Duodenal mucosa (tissue), 2 donors: ENCODE measurements around the gene EQTN.

ENCODE experiments used
- H3K27ac ChIP-seq: one replicate; pipeline ENCODE4 v1.7.0; 2013; ENCODE audit warnings: low read depth, low read length
- H3K27me3 ChIP-seq, 2 donors: one replicate each; pipeline ENCODE4 v1.7.0; 2013; ENCODE audit warnings: low read length in 2 of 2, control low read depth in 1 of 2; ENCODE audit not compliant: insufficient read depth in 2 of 2, control insufficient read depth in 1 of 2
- H3K36me3 ChIP-seq, 2 donors: one replicate each; pipeline ENCODE4 v1.7.0; 2013; ENCODE audit warnings: low read length in 2 of 2, control low read depth in 1 of 2; ENCODE audit not compliant: insufficient read depth in 2 of 2, control insufficient read depth in 1 of 2
- H3K4me1 ChIP-seq, 2 donors: one replicate each; pipeline ENCODE4 v1.7.0; 2013; ENCODE audit warnings: low read length in 2 of 2, control low read depth in 1 of 2; ENCODE audit not compliant: insufficient read depth in 2 of 2, control insufficient read depth in 1 of 2
- H3K4me3 ChIP-seq, 2 donors: one replicate each; pipeline ENCODE4 v1.7.0; 2013; ENCODE audit warnings: low read length in 2 of 2, low read depth in 1 of 2
- H3K9ac ChIP-seq, 2 donors: one replicate each; pipeline ENCODE4 v1.7.0; 2013; ENCODE audit warnings: low read length in 2 of 2, low read depth in 1 of 2
- H3K9me3 ChIP-seq, 2 donors: one replicate each; pipeline ENCODE4 v1.7.0; 2013; ENCODE audit warnings: low read length in 2 of 2, control low read depth in 1 of 2; ENCODE audit not compliant: control insufficient read depth in 1 of 2

EQTN gene

DNA sequence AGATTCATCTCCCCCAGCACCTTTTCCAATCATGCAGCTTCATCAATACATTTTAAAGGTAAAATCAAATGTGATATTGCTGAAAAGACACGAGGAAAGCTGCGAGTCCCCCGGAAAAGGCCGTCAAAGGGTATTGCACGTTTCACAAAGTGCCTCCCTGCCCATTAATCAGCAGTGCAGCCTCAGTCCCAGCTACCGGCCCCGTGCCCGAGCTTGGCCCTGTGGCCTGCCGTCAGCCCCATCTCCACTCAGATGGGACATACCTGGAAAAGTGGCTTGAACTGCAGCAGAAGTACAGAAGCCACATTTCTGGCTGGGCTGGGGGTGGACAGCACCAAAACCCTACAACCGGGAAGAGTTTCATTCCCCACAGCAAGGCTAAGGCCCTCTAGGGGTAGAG lies 39.9 kb upstream of the EQTN start:
- Histone ChIP-seq H3K9me3 (no peaks in the 10 kb centered on the region), H3K4me1 (peaks cover 40 to 45% of the 10 kb centered on the region in 2 donors), H3K9ac (no peak overlapping the region), H3K27me3 (no peaks in the 10 kb centered on the region), H3K36me3 (peaks cover 0 to 12% of the 10 kb centered on the region in 2 donors), H3K27ac (no peak overlapping the region), H3K4me3 (no peak overlapping the region)

- H3K4me1 ChIP-seq: peaks cover 36 to 41% of the 10 kb centered on the region in 2 donors
These were observed 39.2 kb upstream of the EQTN start for GRCh38 chr9:27336126-27336525.

DNA sequence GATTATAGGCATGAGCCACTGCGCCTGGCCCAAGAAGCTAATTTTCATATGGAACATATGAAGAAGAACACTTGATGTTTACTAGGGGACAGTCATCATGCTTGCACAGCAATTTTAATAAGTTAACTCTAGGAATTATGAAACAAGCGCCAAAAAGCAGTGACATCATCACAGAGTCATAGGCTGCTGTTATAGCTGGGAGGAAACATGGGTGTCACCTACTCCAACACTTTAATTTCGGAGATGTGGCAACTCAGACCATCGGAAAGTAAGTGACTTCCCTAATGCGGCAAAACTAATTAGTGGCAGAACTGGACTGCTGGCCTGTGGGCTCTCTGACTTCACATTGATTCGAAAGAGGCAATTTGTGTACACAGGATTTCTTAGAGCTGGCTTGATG lies 38.1 kb upstream of the EQTN start:
- Histone ChIP-seq H3K9me3 (no peaks in the 10 kb centered on the region), H3K36me3 (peaks cover 0 to 16% of the 10 kb centered on the region in 2 donors), H3K4me1 (peaks cover 32 to 35% of the 10 kb centered on the region in 2 donors), H3K27me3 (no peaks in the 10 kb centered on the region), H3K9ac (no peak overlapping the region), H3K4me3 (no peak overlapping the region), H3K27ac (no peak overlapping the region)

More at GRCh38 chr9:27336126-27336525, 39.2 kb upstream of the EQTN start:
- no peaks in the 10 kb centered on the region for H3K27me3 ChIP-seq
- peaks cover 0 to 12% of the 10 kb centered on the region in 2 donors for H3K36me3 ChIP-seq
- H3K9ac ChIP-seq: no peak overlapping the region
- H3K4me3 ChIP-seq: no peak overlapping the region
- H3K27ac ChIP-seq: no peak overlapping the region
- no peaks in the 10 kb centered on the region for H3K9me3 ChIP-seq

- Histone ChIP-seq H3K4me1 (peaks cover 18 to 19% of the 10 kb centered on the region in 2 donors), H3K4me3 (no peak overlapping the region), H3K27ac (no peak overlapping the region), H3K9ac (no peak overlapping the region), H3K27me3 (no peaks in the 10 kb centered on the region), H3K36me3 (peaks cover 7 to 19% of the 10 kb centered on the region in 2 donors), H3K9me3 (no peaks in the 10 kb centered on the region)
These were observed 36.5 kb upstream of the EQTN start for GRCh38 chr9:27333241-27334052.

- no peak overlapping the region for H3K4me3 ChIP-seq
- H3K27ac ChIP-seq: no peak overlapping the region
- H3K27me3 ChIP-seq: no peaks in the 10 kb centered on the region
- H3K36me3 ChIP-seq: peaks cover 11 to 24% of the 10 kb centered on the region in 2 donors
- no peaks in the 10 kb centered on the region for H3K9me3 ChIP-seq
- H3K9ac ChIP-seq: no peak overlapping the region
- H3K4me1 ChIP-seq: peaks cover 3 to 6% of the 10 kb centered on the region in 2 donors
These were observed 34.4 kb upstream of the EQTN start for GRCh38 chr9:27331393-27331792.

DNA sequence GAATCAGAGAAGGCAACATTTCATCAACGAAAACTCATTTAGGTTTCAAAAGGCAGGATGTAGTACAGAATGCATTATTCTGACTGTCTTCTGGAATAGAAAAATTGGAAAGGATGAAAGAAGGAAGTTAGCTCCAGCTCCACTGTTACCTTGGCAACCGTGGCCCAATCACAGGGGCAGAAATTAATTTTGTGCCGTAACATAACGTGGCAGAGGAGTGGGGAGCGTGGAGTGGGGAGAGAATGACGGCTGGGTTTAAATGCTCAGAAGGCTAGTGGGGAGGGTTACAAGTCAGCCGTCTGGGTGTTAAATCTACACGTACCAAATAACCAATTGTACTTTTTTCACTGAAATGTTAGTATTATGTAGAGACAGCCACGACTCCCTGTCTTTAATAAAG lies 32.3 kb upstream of the EQTN start:
- H3K9me3 ChIP-seq: no peaks in the 10 kb centered on the region
- H3K27ac ChIP-seq: no peak overlapping the region
- peaks cover 3 to 6% of the 10 kb centered on the region in 2 donors for H3K4me1 ChIP-seq
- no peak overlapping the region for H3K9ac ChIP-seq
- H3K36me3 ChIP-seq: peaks cover 11 to 27% of the 10 kb centered on the region in 2 donors
- H3K27me3 ChIP-seq: peaks cover 0 to 3% of the 10 kb centered on the region in 2 donors
- no peak overlapping the region for H3K4me3 ChIP-seq

GRCh38 chr9:27328483-27328882 lies 31.5 kb upstream of the EQTN start:
- peaks cover 3% of the 10 kb centered on the region in 2 donors for H3K4me1 ChIP-seq
- no peak overlapping the region for H3K27ac ChIP-seq
- no peak overlapping the region for H3K9ac ChIP-seq
- peaks cover 0 to 3% of the 10 kb centered on the region in 2 donors for H3K27me3 ChIP-seq
- no peak overlapping the region for H3K4me3 ChIP-seq
- no peaks in the 10 kb centered on the region for H3K9me3 ChIP-seq
- peaks cover 11 to 27% of the 10 kb centered on the region in 2 donors for H3K36me3 ChIP-seq

DNA sequence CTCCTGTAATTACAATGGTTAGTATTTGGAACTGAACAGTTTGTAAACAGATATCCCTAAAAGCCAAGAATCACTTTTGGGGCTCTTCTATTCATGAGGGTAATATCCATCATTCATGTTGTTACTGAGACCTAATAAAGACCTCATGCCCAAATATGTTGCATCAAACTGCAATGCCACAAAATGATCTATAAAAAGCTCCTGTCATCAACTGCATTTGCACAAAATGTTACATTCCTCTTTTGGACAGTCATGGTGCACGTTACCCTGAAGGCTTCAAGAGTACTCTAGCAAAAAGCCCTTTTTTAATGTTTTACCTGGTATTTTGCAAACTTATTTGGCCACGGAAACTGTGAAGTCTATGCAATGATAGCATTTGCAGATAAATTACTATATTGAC lies 14.2 kb upstream of the EQTN start:
- H3K9me3 ChIP-seq: no peaks in the 10 kb centered on the region
- no peaks in the 10 kb centered on the region for H3K27me3 ChIP-seq
- H3K4me1 ChIP-seq: no peaks in the 10 kb centered on the region
- no peaks in the 10 kb centered on the region for H3K36me3 ChIP-seq
- no peak overlapping the region for H3K27ac ChIP-seq
- no peak overlapping the region for H3K9ac ChIP-seq
- no peak overlapping the region for H3K4me3 ChIP-seq

- H3K4me1 ChIP-seq: no peaks in the 10 kb centered on the region
- no peak overlapping the region for H3K27ac ChIP-seq
These were observed 13.6 kb upstream of the EQTN start for GRCh38 chr9:27310582-27310981.

DNA sequence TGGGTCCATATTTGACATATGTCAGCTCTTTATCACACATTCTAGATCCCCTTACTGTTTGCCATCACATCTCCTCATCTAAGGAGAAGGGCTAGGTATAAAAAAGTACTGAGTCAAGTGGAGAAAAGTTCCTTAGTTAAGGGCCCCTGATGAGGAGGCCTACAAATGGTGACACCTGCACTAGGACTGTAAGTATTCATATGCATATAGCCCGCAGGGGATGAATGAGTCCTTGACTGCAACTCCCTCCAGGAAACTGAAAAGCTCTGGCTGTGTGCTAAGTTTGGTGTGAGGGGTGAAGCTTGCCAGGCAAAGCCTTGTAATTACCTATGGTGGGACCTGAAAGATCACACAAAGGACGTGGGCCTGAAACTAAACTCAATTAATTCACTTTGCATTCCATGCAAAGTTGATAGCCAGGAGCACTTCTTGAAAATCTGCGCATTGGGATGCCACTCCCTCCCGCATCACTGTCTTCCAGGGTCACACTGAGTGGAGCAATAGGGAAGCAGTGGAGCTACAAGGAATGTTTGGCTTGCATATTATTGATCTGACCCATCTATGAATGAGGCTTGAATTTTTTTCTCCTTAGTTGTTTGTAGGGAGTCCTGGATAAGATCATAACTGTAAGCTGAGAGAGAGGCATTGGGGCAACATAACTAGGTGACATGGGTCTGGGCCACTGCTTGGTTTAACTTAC lies 11.9 kb upstream of the EQTN start:
- Histone ChIP-seq H3K9me3 (no peaks in the 10 kb centered on the region), H3K4me3 (no peak overlapping the region), H3K9ac (no peak overlapping the region), H3K27me3 (no peaks in the 10 kb centered on the region), H3K4me1 (no peaks in the 10 kb centered on the region), H3K27ac (no peak overlapping the region), H3K36me3 (no peaks in the 10 kb centered on the region)

More at GRCh38 chr9:27310582-27310981, 13.6 kb upstream of the EQTN start:
- no peak overlapping the region for H3K9ac ChIP-seq
- no peaks in the 10 kb centered on the region for H3K36me3 ChIP-seq
- no peaks in the 10 kb centered on the region for H3K27me3 ChIP-seq
- H3K9me3 ChIP-seq: no peaks in the 10 kb centered on the region
- H3K4me3 ChIP-seq: no peak overlapping the region
